Measurements from ENCODE around the gene CD2.

- TF ChIP-seq EZH2 (IDR thresholded peaks at IDR 0.05) (no peak), POLR2AphosphoS5 (IDR thresholded peaks at IDR 0.05; ENCODE audit: borderline replicate concordance, low read depth, low read length) (no peak)
These were observed 33.2 kb upstream of the CD2 start for GRCh38 chr1:116721039-116721405.

Data from SK-N-MC (cell line).